Suppressor macrophage (primary cell): ENCODE results near the gene S100P.
"Not testable (repeated sequence)": the region's sequence is repeated elsewhere in the genome, so short reads cannot be mapped to it uniquely, and the experiment has no call there.

Experiments used
- DNase-seq, 4 experiments: peaks; one replicate each; pipeline ENCODE4 v3.0.0-alpha.2; 2020 to 2022

Gene S100P

GRCh38 chr4:6724421-6725111, 30.9 kb downstream of the S100P start:
- DNase-seq = no peak

GRCh38 chr4:6725427-6725961, 31.8 kb downstream of the S100P start:
- DNase-seq = not testable (repeated sequence)

- DNase-seq = no peak
Observed at GRCh38 chr4:6727081-6727942, 33.6 kb downstream of the S100P start.

- no peak for DNase-seq
Observed at GRCh38 chr4:6727943-6728250, 34.2 kb downstream of the S100P start.

GRCh38 chr4:6728320-6729029, 34.8 kb downstream of the S100P start:
- no peak for DNase-seq

GRCh38 chr4:6730603-6731317, 37.1 kb downstream of the S100P start:
- DNase-seq = peak; percentile 77 to 88 (median 86)

- no peak for DNase-seq
Observed at GRCh38 chr4:6731318-6731675, 37.6 kb downstream of the S100P start.

- DNase-seq = no peak
Observed at GRCh38 chr4:6731780-6732179, 38.1 kb downstream of the S100P start.

- DNase-seq = peak; percentile 78 to 92 (median 89)
Observed at GRCh38 chr4:6732441-6733357, 39.0 kb downstream of the S100P start.

GRCh38 chr4:6733358-6734164, 39.9 kb downstream of the S100P start:
- DNase-seq = no peak

GRCh38 chr4:6734165-6734786, 40.6 kb downstream of the S100P start:
- DNase-seq = peak in 1 of 4 experiments; percentile 27

- DNase-seq = no peak
Observed at GRCh38 chr4:6739920-6740319, 46.2 kb downstream of the S100P start.

- no peak for DNase-seq
Observed at GRCh38 chr4:6740347-6740746, 46.7 kb downstream of the S100P start.

- no peak for DNase-seq
Observed at GRCh38 chr4:6742507-6742906, 48.8 kb downstream of the S100P start.

- DNase-seq = no peak
Observed at GRCh38 chr4:6742989-6743388, 49.3 kb downstream of the S100P start.
